ENCODE results near the gene LAMA2. TPM values are rescaled to one million over a fixed set of nuclear protein-coding genes. Genes with fewer than 3 reads are reported as not detected.

LAMA2 gene
- total and polyA plus RNA-seq, 4 experiments from 2014 or later, result 0.20 to 0.87 (median 0.43) TPM

- CTCF ChIA-PET (ENCODE audit: partially characterized antibody), result interaction anchor here (1.6 kb wide), 1 partner anchor 18 kb away, joined by 7 read pairs; no protein-coding TSS in a partner anchor
- Mint-ChIP-seq H3K36me3 (peaks cover 0 to 7% of the 10 kb centered on the region in 2 donors), H3K27me3 (no peaks in the 10 kb centered on the region), H3K4me3 (no peak overlapping the region), H3K27ac (no peak overlapping the region), H3K9me3 (no peaks in the 10 kb centered on the region), H3K4me1 (no peaks in the 10 kb centered on the region)
- H3K4me3 ChIP-seq (ENCODE audit: low read length in 2 of 2), result no peak overlapping the region
- H3K9me3 ChIP-seq (ENCODE audit: control insufficient read depth in 1 of 2, low read length in 2 of 2), result no peaks in the 10 kb centered on the region
- no peak for DNase-seq
- H3K27me3 ChIP-seq (ENCODE audit: insufficient read depth, low read length), result no peaks in the 10 kb centered on the region
- no peaks in the 10 kb centered on the region for H3K36me3 ChIP-seq (ENCODE audit: insufficient read depth, low read length)
- intact Hi-C loops (cut with micrococcal nuclease), result no loop called here
- no peaks in the 10 kb centered on the region for H3K4me1 ChIP-seq (ENCODE audit: insufficient read depth, low read length)
- H3K27ac ChIP-seq (ENCODE audit: low read depth, low read length), result no peak overlapping the region
- POLR2A ChIA-PET (ENCODE audit: partially characterized antibody), result no interaction called here
Observed at GRCh38 chr6:129517288-129517687, 634.4 kb downstream of the LAMA2 start.

- Histone ChIP-seq H3K4me1 (ENCODE audit: insufficient read depth, low read length) (no peaks in the 10 kb centered on the region), H3K27me3 (ENCODE audit: insufficient read depth, low read length) (no peaks in the 10 kb centered on the region), H3K27ac (ENCODE audit: low read depth, low read length) (no peak overlapping the region), H3K9me3 (ENCODE audit: control insufficient read depth in 1 of 2, low read length in 2 of 2) (no peaks in the 10 kb centered on the region), H3K36me3 (ENCODE audit: insufficient read depth, low read length) (no peaks in the 10 kb centered on the region), H3K4me3 (ENCODE audit: low read length in 2 of 2) (no peak overlapping the region)
- DNase-seq, result no peak
- H3K4me3 Mint-ChIP-seq, result no peak overlapping the region
- H3K4me1 Mint-ChIP-seq, result no peaks in the 10 kb centered on the region
- H3K27ac Mint-ChIP-seq, result no peak overlapping the region
- no peaks in the 10 kb centered on the region for H3K9me3 Mint-ChIP-seq
- no peaks in the 10 kb centered on the region for H3K27me3 Mint-ChIP-seq
- no peaks in the 10 kb centered on the region for H3K36me3 Mint-ChIP-seq
- ChIA-PET CTCF (ENCODE audit: partially characterized antibody) (interaction anchor here (0.7 kb wide), 2 partner anchors 56 to 149 kb away, joined by 4 read pairs; no protein-coding TSS in a partner anchor), POLR2A (ENCODE audit: partially characterized antibody) (no interaction called here)
- intact Hi-C loops (cut with micrococcal nuclease), result no loop called here
Observed at GRCh38 chr6:129519750-129520149, 636.8 kb downstream of the LAMA2 start.

- POLR2A ChIA-PET (ENCODE audit: partially characterized antibody), result no interaction called here
- H3K36me3 Mint-ChIP-seq, result no peaks in the 10 kb centered on the region
- no peaks in the 10 kb centered on the region for H3K27me3 Mint-ChIP-seq
- no peak for DNase-seq
- H3K27ac Mint-ChIP-seq, result no peak overlapping the region
- Histone ChIP-seq H3K9me3 (ENCODE audit: control insufficient read depth in 1 of 2, low read length in 2 of 2) (no peaks in the 10 kb centered on the region), H3K27ac (ENCODE audit: low read depth, low read length) (no peak overlapping the region), H3K4me1 (ENCODE audit: insufficient read depth, low read length) (no peaks in the 10 kb centered on the region), H3K4me3 (ENCODE audit: low read length in 2 of 2) (no peak overlapping the region), H3K36me3 (ENCODE audit: insufficient read depth, low read length) (no peaks in the 10 kb centered on the region), H3K27me3 (ENCODE audit: insufficient read depth, low read length) (no peaks in the 10 kb centered on the region)
- CTCF ChIA-PET (ENCODE audit: partially characterized antibody), result no interaction called here
- intact Hi-C loops (cut with micrococcal nuclease), result no loop called here
- no peaks in the 10 kb centered on the region for H3K9me3 Mint-ChIP-seq
- H3K4me1 Mint-ChIP-seq, result no peaks in the 10 kb centered on the region
- H3K4me3 Mint-ChIP-seq, result no peak overlapping the region
Observed at GRCh38 chr6:129521946-129522345, 639.0 kb downstream of the LAMA2 start.

- no peak overlapping the region for H3K4me3 ChIP-seq (ENCODE audit: low read length in 2 of 2)
- Mint-ChIP-seq H3K4me3 (no peak overlapping the region), H3K36me3 (no peaks in the 10 kb centered on the region), H3K9me3 (no peaks in the 10 kb centered on the region), H3K4me1 (no peaks in the 10 kb centered on the region), H3K27ac (no peak overlapping the region), H3K27me3 (peaks cover 0 to 2% of the 10 kb centered on the region in 2 donors)
- no peaks in the 10 kb centered on the region for H3K4me1 ChIP-seq (ENCODE audit: insufficient read depth, low read length)
- POLR2A ChIA-PET (ENCODE audit: partially characterized antibody), result no interaction called here
- H3K36me3 ChIP-seq (ENCODE audit: insufficient read depth, low read length), result no peaks in the 10 kb centered on the region
- CTCF ChIA-PET (ENCODE audit: partially characterized antibody), result no interaction called here
- intact Hi-C loops (cut with micrococcal nuclease), result no loop called here
- H3K27me3 ChIP-seq (ENCODE audit: insufficient read depth, low read length), result no peaks in the 10 kb centered on the region
- H3K27ac ChIP-seq (ENCODE audit: low read depth, low read length), result no peak overlapping the region
- H3K9me3 ChIP-seq (ENCODE audit: control insufficient read depth in 1 of 2, low read length in 2 of 2), result no peaks in the 10 kb centered on the region
- no peak for DNase-seq
Observed at GRCh38 chr6:129523816-129524215, 640.9 kb downstream of the LAMA2 start.

- Mint-ChIP-seq H3K36me3 (no peaks in the 10 kb centered on the region), H3K9me3 (no peaks in the 10 kb centered on the region), H3K4me1 (no peaks in the 10 kb centered on the region), H3K27me3 (peaks cover 0 to 2% of the 10 kb centered on the region in 2 donors), H3K4me3 (no peak overlapping the region), H3K27ac (no peak overlapping the region)
- no peaks in the 10 kb centered on the region for H3K27me3 ChIP-seq (ENCODE audit: insufficient read depth, low read length)
- ChIA-PET POLR2A (ENCODE audit: partially characterized antibody) (no interaction called here), CTCF (ENCODE audit: partially characterized antibody) (no interaction called here)
- H3K36me3 ChIP-seq (ENCODE audit: insufficient read depth, low read length), result no peaks in the 10 kb centered on the region
- H3K4me3 ChIP-seq (ENCODE audit: low read length in 2 of 2), result no peak overlapping the region
- intact Hi-C loops (cut with micrococcal nuclease), result no loop called here
- H3K9me3 ChIP-seq (ENCODE audit: control insufficient read depth in 1 of 2, low read length in 2 of 2), result no peaks in the 10 kb centered on the region
- H3K27ac ChIP-seq (ENCODE audit: low read depth, low read length), result no peak overlapping the region
- no peaks in the 10 kb centered on the region for H3K4me1 ChIP-seq (ENCODE audit: insufficient read depth, low read length)
- DNase-seq, result no peak
Observed at GRCh38 chr6:129525055-129525454, 642.1 kb downstream of the LAMA2 start.

GRCh38 chr6:129534926-129535325, 652.0 kb downstream of the LAMA2 start:
- no peaks in the 10 kb centered on the region for H3K36me3 Mint-ChIP-seq
- H3K9me3 Mint-ChIP-seq, result peaks cover 0 to 7% (median 3%) of the 10 kb centered on the region in 8 donors
- Histone ChIP-seq H3K9me3 (ENCODE audit: control insufficient read depth in 1 of 2, low read length in 2 of 2) (no peaks in the 10 kb centered on the region), H3K27ac (ENCODE audit: low read depth, low read length) (no peak overlapping the region), H3K4me3 (ENCODE audit: low read length in 2 of 2) (no peak overlapping the region), H3K4me1 (ENCODE audit: insufficient read depth, low read length) (no peaks in the 10 kb centered on the region), H3K36me3 (ENCODE audit: insufficient read depth, low read length) (no peaks in the 10 kb centered on the region), H3K27me3 (ENCODE audit: insufficient read depth, low read length) (no peaks in the 10 kb centered on the region)
- no peak for DNase-seq
- no peaks in the 10 kb centered on the region for H3K4me1 Mint-ChIP-seq
- POLR2A ChIA-PET (ENCODE audit: partially characterized antibody), result no interaction called here
- peaks cover 0 to 3% of the 10 kb centered on the region in 2 donors for H3K27me3 Mint-ChIP-seq
- CTCF ChIA-PET (ENCODE audit: partially characterized antibody), result no interaction called here
- no peak overlapping the region for H3K4me3 Mint-ChIP-seq
- intact Hi-C loops (cut with micrococcal nuclease), result no loop called here
- no peak overlapping the region for H3K27ac Mint-ChIP-seq

- no peaks in the 10 kb centered on the region for H3K9me3 ChIP-seq (ENCODE audit: control insufficient read depth in 1 of 2, low read length in 2 of 2)
- H3K27ac ChIP-seq (ENCODE audit: low read depth, low read length), result no peak overlapping the region
- Mint-ChIP-seq H3K4me1 (no peaks in the 10 kb centered on the region), H3K27me3 (no peaks in the 10 kb centered on the region), H3K4me3 (no peak overlapping the region), H3K27ac (no peak overlapping the region), H3K9me3 (peaks cover 0 to 7% (median 3%) of the 10 kb centered on the region in 8 donors), H3K36me3 (no peaks in the 10 kb centered on the region)
- intact Hi-C loops (cut with micrococcal nuclease), result no loop called here
- CTCF ChIA-PET (ENCODE audit: partially characterized antibody), result no interaction called here
- H3K4me3 ChIP-seq (ENCODE audit: low read length in 2 of 2), result no peak overlapping the region
- POLR2A ChIA-PET (ENCODE audit: partially characterized antibody), result no interaction called here
- H3K4me1 ChIP-seq (ENCODE audit: insufficient read depth, low read length), result no peaks in the 10 kb centered on the region
- no peaks in the 10 kb centered on the region for H3K27me3 ChIP-seq (ENCODE audit: insufficient read depth, low read length)
- no peaks in the 10 kb centered on the region for H3K36me3 ChIP-seq (ENCODE audit: insufficient read depth, low read length)
- DNase-seq, result no peak
Observed at GRCh38 chr6:129536271-129536670, 653.3 kb downstream of the LAMA2 start.

- Mint-ChIP-seq H3K36me3 (no peaks in the 10 kb centered on the region), H3K4me1 (no peaks in the 10 kb centered on the region), H3K9me3 (peaks cover 0 to 3% (median under 1%) of the 10 kb centered on the region in 8 donors), H3K27ac (no peak overlapping the region), H3K4me3 (no peak overlapping the region), H3K27me3 (no peaks in the 10 kb centered on the region)
- Histone ChIP-seq H3K4me1 (ENCODE audit: insufficient read depth, low read length) (no peaks in the 10 kb centered on the region), H3K27ac (ENCODE audit: low read depth, low read length) (no peak overlapping the region), H3K4me3 (ENCODE audit: low read length in 2 of 2) (no peak overlapping the region), H3K9me3 (ENCODE audit: control insufficient read depth in 1 of 2, low read length in 2 of 2) (no peaks in the 10 kb centered on the region), H3K36me3 (ENCODE audit: insufficient read depth, low read length) (no peaks in the 10 kb centered on the region), H3K27me3 (ENCODE audit: insufficient read depth, low read length) (no peaks in the 10 kb centered on the region)
- no peak for DNase-seq
- intact Hi-C loops (cut with micrococcal nuclease), result no loop called here
- POLR2A ChIA-PET (ENCODE audit: partially characterized antibody), result no interaction called here
- CTCF ChIA-PET (ENCODE audit: partially characterized antibody), result interaction anchor here (0.7 kb wide), 1 partner anchor 40 kb away, joined by 3 read pairs; no protein-coding TSS in a partner anchor
Observed at GRCh38 chr6:129539032-129539431, 656.1 kb downstream of the LAMA2 start.

All from CD4-positive, alpha-beta memory T cell (primary cell).